Measurements from ENCODE around the gene RINL.
"Not testable (repeated sequence)": the region's sequence is repeated elsewhere in the genome, so short reads cannot be mapped to it uniquely, and the experiment has no call there.

RINL gene

DNA sequence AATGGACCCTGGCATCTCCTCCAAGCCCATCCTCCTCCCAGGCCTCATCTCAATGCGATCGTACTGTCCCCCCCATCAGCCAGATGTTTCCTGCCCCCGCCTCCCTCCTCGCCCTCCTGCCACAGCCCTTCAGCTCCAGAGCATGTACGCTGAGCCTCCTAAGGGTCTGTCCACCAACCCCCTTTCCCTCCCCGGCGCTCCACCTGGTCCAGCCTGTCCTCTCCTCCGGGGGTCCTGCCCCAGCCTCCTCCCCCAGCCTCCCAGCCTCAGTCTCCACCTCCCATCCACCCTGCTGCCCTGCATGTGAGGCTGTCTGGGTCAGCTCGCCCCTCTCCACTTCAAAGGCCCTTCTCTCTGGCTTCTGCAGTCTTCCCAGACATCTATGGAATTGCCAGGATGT is 16.9 kb upstream of the RINL start:
- Mint-ChIP-seq H3K27ac (no peak overlapping the region), H3K4me3 (no peak overlapping the region), H3K27me3 (no peaks in the 10 kb centered on the region), H3K36me3 (ENCODE audit: low read depth) (no peaks in the 10 kb centered on the region), H3K9me3 (no peaks in the 10 kb centered on the region), H3K4me1 (ENCODE audit: low read depth) (peaks cover 19% of the 10 kb centered on the region)

DNA sequence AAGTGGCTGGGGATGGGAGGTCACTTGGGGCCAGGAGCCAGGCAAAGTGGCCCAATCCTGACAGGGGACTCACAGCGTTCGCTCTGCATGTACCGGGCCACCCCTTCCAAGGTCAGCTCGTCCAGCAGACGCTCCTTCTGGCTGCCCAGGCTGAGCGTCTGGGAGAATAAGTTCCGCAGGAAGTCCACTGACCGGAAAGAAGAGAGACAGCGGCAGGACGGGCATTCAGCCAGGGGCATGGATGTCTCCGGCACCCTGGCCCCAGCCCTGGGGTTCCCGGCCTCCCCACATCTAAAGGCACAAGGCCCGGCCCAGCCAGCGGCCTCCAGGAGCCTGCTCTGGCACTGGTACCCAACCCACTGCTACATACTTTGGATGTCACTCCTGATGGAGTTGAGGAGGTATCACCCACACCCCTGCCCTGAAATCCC is 15.3 kb upstream of the RINL start:
- Mint-ChIP-seq H3K27ac (no peak overlapping the region), H3K27me3 (no peaks in the 10 kb centered on the region), H3K4me1 (ENCODE audit: low read depth) (peaks cover 12% of the 10 kb centered on the region), H3K9me3 (no peaks in the 10 kb centered on the region), H3K36me3 (ENCODE audit: low read depth) (no peaks in the 10 kb centered on the region), H3K4me3 (no peak overlapping the region)

DNA sequence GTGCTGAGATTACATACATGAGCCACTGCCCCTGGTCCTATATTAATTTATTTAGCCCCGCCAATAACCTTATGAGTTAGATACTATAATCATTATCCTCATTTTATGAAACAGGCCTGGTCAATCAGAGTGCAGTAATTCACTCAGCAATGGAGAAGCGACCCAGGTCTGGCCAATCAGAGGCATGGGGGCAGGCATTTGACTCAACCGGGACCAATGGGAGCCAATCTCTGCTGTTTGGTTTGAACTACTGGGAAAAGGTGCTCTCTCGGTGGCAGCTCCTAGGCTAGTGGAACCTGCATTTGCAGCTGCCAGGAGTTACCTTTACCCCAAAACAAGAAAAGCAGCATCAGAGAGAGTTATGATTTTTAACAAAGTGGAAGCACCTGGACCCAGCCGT is 14.8 kb upstream of the RINL start:
- Mint-ChIP-seq H3K27me3 (no peaks in the 10 kb centered on the region), H3K9me3 (no peaks in the 10 kb centered on the region), H3K4me1 (ENCODE audit: low read depth) (peaks cover 8% of the 10 kb centered on the region), H3K27ac (no peak overlapping the region), H3K4me3 (no peak overlapping the region), H3K36me3 (ENCODE audit: low read depth) (no peaks in the 10 kb centered on the region)

DNA sequence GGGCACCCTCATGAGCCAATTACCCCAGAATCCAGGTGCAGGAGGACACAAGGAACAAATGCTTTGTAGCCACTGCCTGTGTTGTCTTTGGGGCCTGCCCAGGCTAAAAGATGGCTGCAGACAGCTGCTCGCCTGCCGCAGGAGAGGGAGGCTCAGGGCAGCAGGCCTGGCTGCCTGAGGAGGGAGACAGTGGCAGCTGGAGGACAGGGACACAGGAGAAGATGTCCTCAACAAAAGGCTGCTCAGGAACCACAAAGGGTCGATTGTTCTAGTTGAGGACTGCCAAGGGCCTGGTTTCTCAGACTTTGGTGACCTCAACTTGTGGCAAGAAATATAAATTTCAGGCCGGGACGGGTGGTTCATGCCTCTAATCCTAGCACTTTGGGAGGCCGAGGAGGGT is 13.7 kb upstream of the RINL start:
- no peaks in the 10 kb centered on the region for H3K4me1 Mint-ChIP-seq (ENCODE audit: low read depth)
- no peaks in the 10 kb centered on the region for H3K9me3 Mint-ChIP-seq
- no peak overlapping the region for H3K4me3 Mint-ChIP-seq
- no peak overlapping the region for H3K27ac Mint-ChIP-seq
- H3K36me3 Mint-ChIP-seq (ENCODE audit: low read depth), result no peaks in the 10 kb centered on the region
- no peaks in the 10 kb centered on the region for H3K27me3 Mint-ChIP-seq

DNA sequence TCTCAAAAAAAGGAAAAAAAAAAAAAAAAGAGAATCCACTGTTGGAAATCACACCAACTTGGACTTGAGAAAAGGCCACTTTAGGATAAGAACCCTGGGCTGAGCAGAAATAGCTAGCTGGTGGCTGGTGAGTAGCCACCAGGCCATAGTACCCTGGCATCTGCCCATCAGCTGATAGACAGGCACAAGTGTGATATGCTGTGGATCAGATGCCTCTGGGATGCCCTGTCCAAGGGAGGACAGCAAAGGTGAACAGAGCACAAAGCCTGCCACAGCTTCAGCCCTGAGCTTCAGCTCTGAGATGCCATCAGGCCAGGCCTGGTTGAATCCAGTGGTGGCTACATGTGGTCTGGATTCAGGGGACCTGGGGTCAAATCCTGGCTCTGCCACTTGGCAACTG is 12.6 kb upstream of the RINL start:
- H3K4me3 Mint-ChIP-seq, result no peak overlapping the region
- no peaks in the 10 kb centered on the region for H3K4me1 Mint-ChIP-seq (ENCODE audit: low read depth)
- no peaks in the 10 kb centered on the region for H3K9me3 Mint-ChIP-seq
- H3K27me3 Mint-ChIP-seq, result no peaks in the 10 kb centered on the region
- no peak overlapping the region for H3K27ac Mint-ChIP-seq
- no peaks in the 10 kb centered on the region for H3K36me3 Mint-ChIP-seq (ENCODE audit: low read depth)

DNA sequence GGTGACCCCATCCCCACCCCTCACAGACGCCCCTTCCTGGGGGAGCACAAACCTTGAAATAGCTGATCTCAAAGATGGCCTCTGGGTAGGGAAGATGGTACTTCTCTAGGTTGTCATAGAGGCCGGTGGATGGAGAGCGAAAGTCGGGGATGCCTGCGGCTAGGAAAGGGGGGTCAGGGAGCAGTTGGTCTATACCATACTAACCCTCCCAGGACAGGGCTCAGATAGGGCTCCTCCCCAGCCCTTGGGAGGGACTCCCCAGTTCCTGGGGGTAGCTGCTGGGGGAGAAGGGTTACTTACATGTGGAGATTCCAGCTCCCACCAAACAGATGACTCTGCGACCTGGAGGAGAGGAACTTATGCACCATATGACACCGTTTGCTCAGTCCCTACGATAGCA is 11.7 kb upstream of the RINL start:
- Mint-ChIP-seq H3K4me1 (ENCODE audit: low read depth) (no peaks in the 10 kb centered on the region), H3K4me3 (no peak overlapping the region), H3K36me3 (ENCODE audit: low read depth) (no peaks in the 10 kb centered on the region), H3K9me3 (no peaks in the 10 kb centered on the region), H3K27ac (no peak overlapping the region), H3K27me3 (no peaks in the 10 kb centered on the region)

DNA sequence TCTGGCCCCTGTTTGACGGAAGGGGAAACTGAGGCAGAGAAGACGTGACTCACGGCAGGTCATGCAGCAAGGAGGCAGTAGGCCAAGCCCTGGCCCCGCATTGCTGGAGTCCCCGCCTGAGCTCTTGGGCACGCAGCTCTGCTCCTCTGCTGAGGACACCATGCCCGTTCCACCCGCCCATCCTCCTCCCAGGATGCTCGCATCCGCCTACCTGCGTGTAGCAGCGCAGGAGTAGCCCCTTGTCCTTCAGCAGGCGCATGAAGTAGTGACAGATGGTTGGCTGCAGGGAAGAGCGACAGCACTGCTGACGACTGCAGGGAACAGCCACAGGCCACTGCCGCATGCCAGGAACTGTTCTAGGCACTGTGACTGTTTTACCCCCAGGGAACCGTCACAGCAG is 10.8 kb upstream of the RINL start:
- no peaks in the 10 kb centered on the region for H3K4me1 Mint-ChIP-seq (ENCODE audit: low read depth)
- H3K27ac Mint-ChIP-seq, result no peak overlapping the region
- H3K36me3 Mint-ChIP-seq (ENCODE audit: low read depth), result no peaks in the 10 kb centered on the region
- no peaks in the 10 kb centered on the region for H3K27me3 Mint-ChIP-seq
- no peaks in the 10 kb centered on the region for H3K9me3 Mint-ChIP-seq
- no peak overlapping the region for H3K4me3 Mint-ChIP-seq

DNA sequence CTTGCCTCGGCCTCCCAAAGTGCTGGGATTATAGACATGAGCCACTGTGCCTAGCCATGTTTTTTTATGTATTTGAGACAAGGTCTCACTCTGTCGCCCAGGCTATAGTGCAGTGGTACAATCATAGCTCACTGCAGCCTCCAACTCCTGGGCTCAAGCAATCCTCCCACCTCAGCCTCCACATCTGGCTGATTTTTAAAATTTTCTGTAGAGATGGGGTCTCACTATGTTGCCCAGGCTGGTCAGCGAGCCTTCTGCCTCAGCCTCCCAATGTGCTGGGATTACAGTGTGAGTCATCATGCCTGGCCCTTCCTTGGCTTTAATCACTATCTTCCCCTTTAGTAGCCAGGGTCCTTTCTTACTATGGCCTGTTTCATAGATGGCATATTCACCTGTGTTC is 6.6 kb upstream of the RINL start:
- not testable (repeated sequence) for H3K9me3 Mint-ChIP-seq; H3K27ac Mint-ChIP-seq; H3K27me3 Mint-ChIP-seq; H3K36me3 Mint-ChIP-seq (ENCODE audit: low read depth); H3K4me1 Mint-ChIP-seq (ENCODE audit: low read depth); H3K4me3 Mint-ChIP-seq

DNA sequence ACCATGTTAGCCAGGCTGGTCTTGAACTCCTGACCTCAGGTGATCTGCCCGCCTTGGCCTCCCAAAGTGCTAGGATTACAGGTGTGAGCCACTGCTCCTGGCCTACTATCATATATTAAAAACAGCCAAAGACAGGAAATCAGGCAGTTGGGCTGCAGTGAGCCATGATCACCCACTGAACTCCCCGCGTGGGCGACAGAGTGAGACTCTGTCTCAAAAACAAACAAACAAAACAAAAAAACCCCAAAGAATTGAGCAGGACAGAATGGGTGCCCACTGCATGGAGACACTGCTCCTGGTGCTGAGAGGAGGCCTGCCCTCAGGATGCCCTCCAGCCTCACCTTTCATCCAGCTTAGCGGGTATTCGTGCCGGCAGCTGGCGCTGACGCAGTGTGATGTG is 5.2 kb upstream of the RINL start:
- peak overlapping the region; percentile 16 for H3K27ac Mint-ChIP-seq
- no peaks in the 10 kb centered on the region for H3K27me3 Mint-ChIP-seq
- H3K36me3 Mint-ChIP-seq (ENCODE audit: low read depth), result peaks cover 5% of the 10 kb centered on the region
- H3K9me3 Mint-ChIP-seq, result no peaks in the 10 kb centered on the region
- peaks cover 16% of the 10 kb centered on the region for H3K4me1 Mint-ChIP-seq (ENCODE audit: low read depth)
- no peak overlapping the region for H3K4me3 Mint-ChIP-seq

DNA sequence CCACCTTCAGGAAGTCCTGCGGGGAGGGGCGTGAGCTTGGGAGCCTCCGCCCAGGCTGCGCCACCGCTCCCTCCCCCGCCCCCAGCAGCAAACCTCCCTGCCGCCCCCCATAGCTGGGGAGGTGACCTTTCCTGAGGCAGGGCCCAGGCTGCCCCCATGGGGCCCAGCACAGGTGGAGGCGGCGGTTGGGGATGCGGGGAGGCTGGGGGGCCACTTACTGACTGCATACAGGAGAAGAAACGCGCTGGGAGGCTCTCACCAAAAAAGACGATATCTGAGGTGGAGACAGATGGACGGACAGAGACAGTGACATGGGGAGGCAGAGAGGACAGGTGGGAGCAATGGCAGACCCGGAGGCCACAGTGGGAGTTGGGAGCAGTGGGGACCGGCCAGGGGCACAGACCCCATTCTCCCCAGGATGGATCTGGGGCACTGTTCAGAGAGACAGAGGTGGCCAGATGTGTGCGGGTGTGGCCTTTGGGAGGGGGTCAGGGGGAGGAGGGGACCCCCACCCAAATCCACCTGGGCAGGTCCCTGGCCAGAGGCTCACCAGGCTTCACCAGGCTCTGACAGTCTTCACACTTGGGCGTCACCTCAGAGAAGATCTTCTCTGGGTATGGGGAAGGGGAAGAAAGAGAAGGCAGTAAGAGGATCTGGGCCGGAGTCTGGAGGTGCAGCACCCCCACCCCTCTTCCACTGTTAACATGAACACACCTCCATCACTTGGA is 3.0 kb upstream of the RINL start:
- Mint-ChIP-seq H3K4me3 (no peak overlapping the region), H3K36me3 (ENCODE audit: low read depth) (peaks cover 5% of the 10 kb centered on the region), H3K9me3 (no peaks in the 10 kb centered on the region), H3K4me1 (ENCODE audit: low read depth) (peaks cover 32% of the 10 kb centered on the region), H3K27ac (no peak overlapping the region), H3K27me3 (no peaks in the 10 kb centered on the region)

DNA sequence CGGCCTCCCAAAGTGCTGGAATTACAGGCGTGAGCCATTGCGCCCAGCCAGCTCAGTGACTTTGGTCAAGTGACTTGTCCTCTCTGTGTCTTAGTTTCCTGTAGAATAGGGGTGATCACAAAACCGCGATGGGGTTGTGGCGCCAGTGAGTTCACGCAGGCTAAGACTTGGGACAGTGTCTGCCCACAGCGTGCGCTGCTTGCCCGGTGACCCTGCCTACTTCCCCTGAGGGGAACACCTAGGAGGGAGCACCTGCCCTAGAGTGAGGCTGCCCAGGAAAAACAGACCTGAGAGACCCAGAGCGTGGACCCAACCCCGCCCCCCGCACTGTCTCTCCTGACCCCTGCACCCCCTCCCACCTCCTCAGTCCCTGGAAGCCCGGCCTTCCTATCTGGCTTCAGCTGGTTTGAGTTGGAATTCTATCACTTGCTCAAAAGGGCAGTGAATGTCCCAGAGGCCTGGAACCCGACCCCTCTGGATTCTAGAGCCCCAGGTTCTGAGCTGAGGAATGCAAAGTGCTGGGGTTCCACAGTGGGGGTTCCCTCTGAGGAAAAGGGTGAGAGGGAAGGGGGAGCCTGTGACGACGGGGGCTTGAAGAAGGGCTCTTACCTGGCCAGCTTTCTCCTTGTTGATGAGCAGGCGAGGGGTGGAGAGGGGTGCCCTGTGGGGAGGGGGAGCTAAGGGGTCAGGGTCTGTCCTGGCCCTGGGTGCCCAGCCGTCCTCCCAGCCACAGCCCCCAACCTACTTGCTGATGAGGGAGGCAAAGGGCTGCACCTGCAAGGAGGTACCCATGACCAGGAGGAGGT is 2.2 kb upstream of the RINL start:
- H3K27me3 Mint-ChIP-seq, result no peaks in the 10 kb centered on the region
- H3K9me3 Mint-ChIP-seq, result no peaks in the 10 kb centered on the region
- H3K27ac Mint-ChIP-seq, result peak overlapping the region; percentile 11
- peaks cover 32% of the 10 kb centered on the region for H3K4me1 Mint-ChIP-seq (ENCODE audit: low read depth)
- peaks cover 10% of the 10 kb centered on the region for H3K36me3 Mint-ChIP-seq (ENCODE audit: low read depth)
- no peak overlapping the region for H3K4me3 Mint-ChIP-seq

DNA sequence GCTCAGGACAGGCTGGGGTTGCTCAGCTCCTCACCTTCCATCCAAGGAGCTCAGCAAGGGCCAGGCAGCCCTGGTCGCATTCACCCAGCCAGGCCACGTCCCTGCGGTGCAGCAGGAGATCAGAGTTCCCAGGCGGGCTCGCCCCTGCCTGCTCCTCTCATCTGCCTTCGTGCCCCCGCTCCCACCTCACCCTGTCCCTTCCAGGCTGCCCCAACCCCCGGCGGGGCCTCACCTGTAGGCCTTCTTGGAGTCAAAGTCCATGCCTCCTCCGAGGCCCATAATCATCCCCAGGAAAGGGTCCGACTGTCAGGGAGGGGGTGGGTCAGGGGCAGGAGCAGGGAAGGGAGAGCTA is 1.3 kb upstream of the RINL start:
- peaks cover 10% of the 10 kb centered on the region for H3K36me3 Mint-ChIP-seq (ENCODE audit: low read depth)
- no peaks in the 10 kb centered on the region for H3K9me3 Mint-ChIP-seq
- no peaks in the 10 kb centered on the region for H3K27me3 Mint-ChIP-seq
- H3K4me3 Mint-ChIP-seq, result no peak overlapping the region
- H3K27ac Mint-ChIP-seq, result no peak overlapping the region
- peaks cover 32% of the 10 kb centered on the region for H3K4me1 Mint-ChIP-seq (ENCODE audit: low read depth)

DNA sequence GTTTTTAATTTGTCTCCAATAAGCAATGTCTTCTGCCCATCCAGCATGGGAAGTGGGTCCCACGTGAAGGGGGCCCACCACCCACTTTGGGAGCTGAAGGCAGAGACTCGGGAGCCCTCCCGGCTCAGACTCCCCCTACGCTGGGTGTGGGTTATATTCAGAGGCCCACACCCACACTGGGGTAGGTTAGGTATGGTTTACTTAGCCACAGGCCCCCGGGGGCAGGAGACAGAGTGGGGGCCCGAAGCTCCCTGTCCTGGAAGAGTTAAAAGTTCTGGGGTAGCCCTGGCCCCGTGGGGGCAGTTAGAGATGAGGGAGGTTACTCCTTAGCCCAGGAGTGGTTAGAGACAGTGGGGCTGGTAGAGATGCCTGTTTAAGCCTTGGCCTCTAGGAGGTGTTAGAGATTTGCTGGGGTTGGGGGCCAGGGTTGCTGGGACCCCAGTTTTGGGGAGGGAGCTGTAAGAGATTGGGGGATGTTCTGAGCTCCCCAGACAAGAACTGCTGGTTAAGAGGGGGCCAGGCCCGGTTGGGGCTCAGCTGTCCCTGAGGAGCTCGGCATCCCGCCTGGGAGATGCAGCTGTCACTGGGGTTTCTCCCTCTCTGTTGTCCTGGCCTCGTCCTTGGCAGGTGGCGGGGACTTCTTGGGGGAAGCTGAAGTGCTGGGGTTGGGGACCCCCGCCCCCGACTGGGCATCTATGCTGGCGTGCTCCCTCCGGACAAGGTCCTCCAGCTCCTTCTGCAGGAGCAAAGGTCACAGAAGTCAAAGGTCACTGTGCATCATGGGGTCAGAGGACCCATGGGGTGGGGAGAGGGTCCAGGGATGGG is 712 bp upstream of the RINL start:
- Mint-ChIP-seq H3K27ac (peak overlapping the region; percentile 98), H3K4me3 (peak overlapping the region; percentile 92), H3K36me3 (ENCODE audit: low read depth) (peaks cover 10% of the 10 kb centered on the region), H3K4me1 (ENCODE audit: low read depth) (peaks cover 32% of the 10 kb centered on the region), H3K27me3 (no peaks in the 10 kb centered on the region), H3K9me3 (no peaks in the 10 kb centered on the region)

DNA sequence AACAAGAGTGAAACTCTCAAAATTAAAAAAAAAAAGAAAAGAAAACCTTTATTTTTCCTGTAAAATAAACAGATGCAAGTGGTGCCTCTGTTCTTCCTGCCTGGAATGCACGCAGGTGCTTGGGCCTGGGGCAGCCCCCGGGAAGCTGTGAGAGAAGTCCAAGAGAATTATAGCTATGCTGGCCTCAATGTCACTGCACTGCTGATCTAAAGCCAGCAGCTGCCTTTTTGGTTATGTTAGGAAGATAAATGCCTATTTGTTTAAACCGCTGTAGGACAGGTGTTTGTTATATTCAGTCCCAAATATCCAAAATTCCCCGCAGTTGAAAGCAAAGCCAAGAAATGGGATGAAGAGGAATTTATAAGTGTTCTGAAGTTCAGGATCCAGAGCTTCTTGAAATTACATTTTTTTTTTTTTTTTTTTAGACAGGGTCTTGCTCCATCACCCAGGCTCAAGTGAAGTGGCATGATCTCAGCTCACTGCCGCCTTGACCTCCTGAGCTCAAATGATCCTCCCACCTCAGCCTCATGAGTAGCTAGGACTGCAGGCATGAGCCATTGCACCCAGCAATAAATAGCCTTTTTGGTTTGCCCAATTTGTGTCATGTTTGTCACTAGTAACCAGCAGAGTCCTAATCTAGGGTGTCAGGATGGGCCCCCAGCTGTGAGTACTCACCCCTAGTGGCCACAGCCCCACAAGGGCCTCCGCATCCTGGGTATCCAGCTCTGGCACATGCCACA is 2.2 kb downstream of the RINL start:
- Mint-ChIP-seq H3K27ac (peak overlapping the region; percentile 85), H3K27me3 (no peaks in the 10 kb centered on the region), H3K4me3 (no peak overlapping the region), H3K36me3 (ENCODE audit: low read depth) (peaks cover 5% of the 10 kb centered on the region), H3K9me3 (no peaks in the 10 kb centered on the region), H3K4me1 (ENCODE audit: low read depth) (peaks cover 37% of the 10 kb centered on the region)

DNA sequence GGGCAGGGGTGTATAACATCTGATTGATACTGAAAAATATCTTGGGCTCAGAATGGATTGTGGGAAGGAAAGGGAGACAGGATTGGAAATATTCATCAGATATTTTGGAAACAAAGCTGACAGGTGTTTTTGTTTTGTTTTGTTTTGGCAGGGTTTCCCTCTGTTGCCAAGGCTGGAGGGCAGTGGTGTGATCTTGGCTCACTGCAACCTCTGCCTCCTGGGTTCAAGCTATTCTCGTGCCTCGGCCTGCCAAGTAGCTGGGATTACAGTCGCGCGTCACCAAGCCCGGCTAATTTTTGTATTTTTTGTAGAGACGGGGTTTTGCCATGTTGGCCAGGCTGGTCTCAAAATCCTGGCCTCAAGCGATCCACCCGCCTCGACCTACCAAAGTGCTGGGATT is 4.7 kb downstream of the RINL start:
- H3K4me3 Mint-ChIP-seq, H3K27ac Mint-ChIP-seq, H3K9me3 Mint-ChIP-seq, H3K27me3 Mint-ChIP-seq: not testable (repeated sequence)
- peaks cover 20% of the 10 kb centered on the region for H3K36me3 Mint-ChIP-seq (ENCODE audit: low read depth)
- H3K4me1 Mint-ChIP-seq (ENCODE audit: low read depth), result peaks cover 44% of the 10 kb centered on the region

All from stimulated activated naive CD8-positive, alpha-beta T cell treated with anti-CD3 and anti-CD28 coated beads, Interleukin-15, Interleukin-2, amounts not matched to agents 100 ng/mL and 50 ng/mL, for 24 hours (primary cell).